HEK293 (cell line): ENCODE results near the gene CISD2.

Experiments
- KLF10 ChIP-seq: fragments of 450-650 bp; IDR thresholded peaks from 2 replicates; pipeline ENCODE4 v1.5.1; 2018; ENCODE audit warnings: missing biosample characterization, mild to moderate bottlenecking, missing genetic modification characterization
- PRDM2 ChIP-seq: fragments of 450-650 bp; formaldehyde crosslinking; IDR thresholded peaks from 2 replicates; pipeline ENCODE4 v1.5.1; 2016; ENCODE audit warnings: missing biosample characterization, missing genetic modification characterization, borderline replicate concordance
- RBAK ChIP-seq: fragments of 450-650 bp; formaldehyde crosslinking; IDR thresholded peaks from 2 replicates; pipeline ENCODE4 v1.5.1; 2016; ENCODE audit warnings: missing biosample characterization, missing genetic modification characterization
- SP2 ChIP-seq: fragments of 450-650 bp; formaldehyde crosslinking; IDR thresholded peaks from 2 replicates; pipeline ENCODE4 v1.5.1; 2016; ENCODE audit warnings: missing biosample characterization, missing genetic modification characterization
- ZBTB20 ChIP-seq: fragments of 450-650 bp; formaldehyde crosslinking; IDR thresholded peaks from 2 replicates; pipeline ENCODE4 v1.5.1; 2016; ENCODE audit warnings: missing biosample characterization, missing genetic modification characterization
- ZBTB6 ChIP-seq: fragments of 450-650 bp; formaldehyde crosslinking; IDR thresholded peaks from 2 replicates; pipeline ENCODE4 v1.5.1; 2017; ENCODE audit warnings: missing biosample characterization, missing genetic modification characterization
- ZFP69B ChIP-seq: fragments of 450-650 bp; formaldehyde crosslinking; IDR thresholded peaks from 2 replicates; pipeline ENCODE4 v1.5.1; 2016; ENCODE audit warnings: missing biosample characterization, missing genetic modification characterization
- ZNF155 ChIP-seq: fragments of 450-650 bp; formaldehyde crosslinking; IDR thresholded peaks from 2 replicates; pipeline ENCODE4 v1.5.1; 2016; ENCODE audit warnings: missing biosample characterization, missing genetic modification characterization
- ZNF184 ChIP-seq: fragments of 450-650 bp; IDR thresholded peaks from 2 replicates; pipeline ENCODE4 v1.5.1; 2018; ENCODE audit warnings: missing biosample characterization, mild to moderate bottlenecking, missing genetic modification characterization
- ZNF202 ChIP-seq: fragments of 450-650 bp; formaldehyde crosslinking; IDR thresholded peaks from 2 replicates; pipeline ENCODE4 v1.5.1; 2016; ENCODE audit warnings: missing biosample characterization, missing genetic modification characterization, borderline replicate concordance
- ZNF354C ChIP-seq: fragments of 450-650 bp; formaldehyde crosslinking; IDR thresholded peaks from 2 replicates; pipeline ENCODE4 v1.5.1; 2016; ENCODE audit warnings: missing biosample characterization, missing genetic modification characterization, low read depth, borderline replicate concordance
- ZNF510 ChIP-seq: fragments of 450-650 bp; formaldehyde crosslinking; IDR thresholded peaks from 2 replicates; pipeline ENCODE4 v1.5.1; 2018; ENCODE audit warnings: mild to moderate bottlenecking, missing genetic modification characterization, missing biosample characterization; ENCODE audit not compliant: insufficient replicate concordance
- ZNF521 ChIP-seq: fragments of 450-650 bp; formaldehyde crosslinking; IDR thresholded peaks from 2 replicates; pipeline ENCODE4 v1.5.1; 2017; ENCODE audit warnings: missing biosample characterization, mild to moderate bottlenecking, missing genetic modification characterization
- ZNF549 ChIP-seq: fragments of 450-650 bp; IDR thresholded peaks from 2 replicates; pipeline ENCODE4 v1.5.1; 2018; ENCODE audit warnings: missing biosample characterization, missing genetic modification characterization, mild to moderate bottlenecking, inconsistent platforms, moderate library complexity
- ZNF621 ChIP-seq: fragments of 450-650 bp; formaldehyde crosslinking; IDR thresholded peaks from 2 replicates; pipeline ENCODE4 v1.5.1; 2017; ENCODE audit warnings: missing biosample characterization, missing genetic modification characterization
- ZNF677 ChIP-seq: fragments of 450-650 bp; IDR thresholded peaks from 2 replicates; pipeline ENCODE4 v1.5.0; 2018; ENCODE audit warnings: missing biosample characterization, mild to moderate bottlenecking, missing genetic modification characterization, moderate library complexity
- ZSCAN4 ChIP-seq: fragments of 450-650 bp; formaldehyde crosslinking; IDR thresholded peaks from 2 replicates; pipeline ENCODE4 v1.5.1; 2017; ENCODE audit warnings: missing biosample characterization, missing genetic modification characterization
- ZXDB ChIP-seq: fragments of 450-650 bp; formaldehyde crosslinking; IDR thresholded peaks from 2 replicates; pipeline ENCODE4 v1.5.1; 2016; ENCODE audit warnings: missing biosample characterization, missing genetic modification characterization
- TF ChIP-seq, protein P1 (sequence below): fragments of 450-650 bp; formaldehyde crosslinking; IDR thresholded peaks from 2 replicates; pipeline ENCODE4 v1.5.1; 2016; ENCODE audit warnings: missing biosample characterization, missing genetic modification characterization

Gene CISD2

GRCh38 chr4:102868153-102868780, 525 bp upstream of the CISD2 start (continued):
- TF ChIP-seq ZFP69B (tag by site-specific recombination): 0 out of 2 replicates have a peak, but pooled peaks have one; percentile 52
- TF ChIP-seq ZNF354C: no peak
- no peak for TF ChIP-seq ZNF155
- 0 out of 2 replicates have a peak, but pooled peaks have one; percentile 39 for TF ChIP-seq ZBTB20 (tag by site-specific recombination)
- TF ChIP-seq ZNF202 (tag by site-specific recombination): no peak
- TF ChIP-seq ZNF510 (tag by site-specific recombination): peak; percentile 20
- TF ChIP-seq ZNF677 (tag by site-specific recombination): no peak
- TF ChIP-seq ZNF184 (tag by site-specific recombination): no peak
- TF ChIP-seq ZBTB6 (tag by site-specific recombination): peak; percentile 69; the same call in 1 of the 2 replicates
- TF ChIP-seq SP2 (tag by site-specific recombination): no peak; the same call in none of the 2 replicates
- no peak for TF ChIP-seq PRDM2 (tag by site-specific recombination)
- TF ChIP-seq ZXDB (tag by site-specific recombination): peak; percentile 11; the same call in 1 of the 2 replicates
- no peak for TF ChIP-seq ZNF621 (tag by site-specific recombination)
- TF ChIP-seq ZSCAN4: no peak
- TF ChIP-seq ZNF549 (tag by site-specific recombination): no peak
- TF ChIP-seq ZNF521: no peak
- no peak for TF ChIP-seq KLF10
- TF ChIP-seq RBAK (tag by site-specific recombination): no peak
- TF ChIP-seq, protein P1, sequence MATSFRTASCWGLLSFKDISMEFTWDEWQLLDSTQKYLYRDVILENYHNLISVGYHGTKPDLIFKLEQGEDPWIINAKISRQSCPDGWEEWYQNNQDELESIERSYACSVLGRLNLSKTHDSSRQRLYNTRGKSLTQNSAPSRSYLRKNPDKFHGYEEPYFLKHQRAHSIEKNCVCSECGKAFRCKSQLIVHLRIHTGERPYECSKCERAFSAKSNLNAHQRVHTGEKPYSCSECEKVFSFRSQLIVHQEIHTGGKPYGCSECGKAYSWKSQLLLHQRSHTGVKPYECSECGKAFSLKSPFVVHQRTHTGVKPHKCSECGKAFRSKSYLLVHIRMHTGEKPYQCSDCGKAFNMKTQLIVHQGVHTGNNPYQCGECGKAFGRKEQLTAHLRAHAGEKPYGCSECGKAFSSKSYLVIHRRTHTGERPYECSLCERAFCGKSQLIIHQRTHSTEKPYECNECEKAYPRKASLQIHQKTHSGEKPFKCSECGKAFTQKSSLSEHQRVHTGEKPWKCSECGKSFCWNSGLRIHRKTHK (tag by site-specific recombination): no peak
